OCI-LY1 (cell line): ENCODE measurements around the gene WDR43.

ENCODE experiments used
- H2AFZ ChIP-seq: fragments of 200-600 bp; sonication (generic), shearing (Covaris generic); 2 replicates; pipeline ENCODE4 v1.6.0; 2014; ENCODE audit warnings: antibody characterized with exemption, mild to moderate bottlenecking, low read length
- H3F3A ChIP-seq: fragments of 200-600 bp; sonication (generic), shearing (Covaris generic); 2 replicates; pipeline ENCODE4 v1.6.0; 2014; ENCODE audit warnings: mild to moderate bottlenecking, antibody characterized with exemption, low read length, moderate library complexity; ENCODE audit not compliant: insufficient read depth
- H3K27ac ChIP-seq: fragments of 200-600 bp; sonication (generic); 2 replicates; pipeline ENCODE4 v1.5.1; 2014; ENCODE audit warnings: low read length, mixed run types, mild to moderate bottlenecking, low read depth; ENCODE audit not compliant: poor library complexity, severe bottlenecking
- H3K27me3 ChIP-seq: fragments of 200-600 bp; sonication (generic); 2 replicates; pipeline ENCODE4 v1.6.0; 2014; ENCODE audit warnings: antibody characterized with exemption, mild to moderate bottlenecking, low read length, moderate library complexity; ENCODE audit not compliant: insufficient read depth
- H3K36me3 ChIP-seq: fragments of 200-600 bp; sonication (generic); 2 replicates; pipeline ENCODE4 v1.6.1; 2014; ENCODE audit warnings: mild to moderate bottlenecking, antibody characterized with exemption, low read length, moderate library complexity, mixed read lengths; ENCODE audit not compliant: insufficient read depth
- H3K4me1 ChIP-seq: fragments of 200-600 bp; sonication (generic); 2 replicates; pipeline ENCODE4 v1.5.1; 2014; ENCODE audit warnings: mild to moderate bottlenecking, low read length, moderate library complexity; ENCODE audit not compliant: insufficient read depth, severe bottlenecking
- H3K4me2 ChIP-seq: fragments of 200-600 bp; sonication (generic), shearing (Covaris generic); 2 replicates; pipeline ENCODE4 v1.6.1; 2014; ENCODE audit warnings: low read length
- H3K4me3 ChIP-seq: fragments of 200-600 bp; sonication (generic); 2 replicates; pipeline ENCODE4 v1.5.1; 2014; ENCODE audit warnings: low read length, low read depth, mild to moderate bottlenecking, mixed read lengths; ENCODE audit not compliant: poor library complexity, severe bottlenecking
- H3K79me2 ChIP-seq: fragments of 200-600 bp; shearing (Covaris generic); 2 replicates; pipeline ENCODE4 v1.6.1; 2016; ENCODE audit warnings: mixed run types, low read length, mixed read lengths; ENCODE audit not compliant: insufficient read depth
- H3K9ac ChIP-seq: fragments of 200-600 bp; sonication (generic), shearing (Covaris generic); 2 replicates; pipeline ENCODE4 v1.6.1; 2014; ENCODE audit warnings: mild to moderate bottlenecking, low read length, mixed read lengths
- H3K9me2 ChIP-seq: fragments of 200-600 bp; sonication (generic), shearing (Covaris generic); 2 replicates; pipeline ENCODE4 v1.6.1; 2014; ENCODE audit warnings: low read depth, mild to moderate bottlenecking, low read length, mixed read lengths
- H3K9me3 ChIP-seq: fragments of 200-600 bp; shearing (Covaris generic); 2 replicates; pipeline ENCODE4 v1.6.1; 2014; ENCODE audit warnings: low read length, mixed read lengths
- H4K20me1 ChIP-seq: fragments of 200-600 bp; sonication (generic), shearing (Covaris generic); 2 replicates; pipeline ENCODE4 v1.6.0; 2016; ENCODE audit warnings: mild to moderate bottlenecking, low read length; ENCODE audit not compliant: insufficient read depth
- EZH2 ChIP-seq: fragments of 200-600 bp; sonication (generic), shearing (Covaris generic); IDR thresholded peaks from 2 replicates; pipeline ENCODE4 v1.8.0; 2017; ENCODE audit warnings: borderline replicate concordance, mixed run types, mild to moderate bottlenecking, antibody characterized with exemption, low read length, moderate library complexity, mixed read lengths
- TF ChIP-seq, protein P1 (sequence below): fragments of 200-600 bp; sonication (generic), shearing (Covaris generic); IDR thresholded peaks from 2 replicates; pipeline ENCODE4 v1.5.1; 2017; ENCODE audit warnings: mild to moderate bottlenecking, antibody characterized with exemption, low read length, moderate library complexity, mixed read lengths

The WDR43 gene

DNA sequence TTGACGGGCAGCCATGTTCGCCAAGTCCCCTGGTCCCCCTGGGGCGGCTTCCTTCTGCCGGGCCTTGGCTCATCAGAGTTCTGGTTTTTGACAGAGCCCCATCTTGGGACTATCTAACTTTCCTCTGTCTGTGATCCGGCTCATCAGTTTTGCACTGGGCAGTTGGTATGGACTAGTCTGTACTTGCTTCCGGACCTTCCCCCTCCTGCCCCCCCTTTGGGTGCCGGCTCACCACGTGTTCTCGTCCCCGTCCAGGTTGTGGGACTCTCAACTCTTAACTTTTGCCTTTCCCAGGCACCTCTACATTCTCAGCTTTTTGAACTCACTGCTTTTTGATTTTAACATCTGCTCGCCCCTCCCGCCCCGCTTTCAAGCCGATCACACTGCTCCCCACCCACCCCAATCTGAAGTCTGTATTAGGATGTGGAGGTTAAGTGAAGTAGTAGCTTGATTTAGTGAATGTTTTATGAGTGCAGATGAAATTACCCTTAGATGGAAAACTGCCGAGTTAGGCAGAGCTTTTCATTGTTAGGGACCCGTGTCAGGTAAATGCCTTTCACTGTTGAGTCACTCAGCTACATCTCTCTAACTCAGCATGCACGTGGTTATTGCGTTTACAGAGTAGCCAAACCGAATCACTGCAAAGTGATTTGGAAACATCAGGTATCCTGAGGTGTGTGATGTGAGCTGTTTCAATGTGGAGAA is 874 bp downstream of the WDR43 start:
- Histone ChIP-seq H3K79me2 (peaks cover 59% of the 10 kb centered on the region), H3K4me1 (peaks cover 44% of the 10 kb centered on the region), H3F3A (peaks cover 5% of the 10 kb centered on the region; the same call in 1 of the 2 replicates), H3K27me3 (no peaks in the 10 kb centered on the region), H2AFZ (no peak overlapping the region), H4K20me1 (peaks cover 13% of the 10 kb centered on the region), H3K9me2 (no peaks in the 10 kb centered on the region), H3K27ac (peak overlapping the region; percentile 32), H3K9ac (peak overlapping the region; percentile 100), H3K4me2 (peak overlapping the region; percentile 76), H3K9me3 (no peaks in the 10 kb centered on the region), H3K4me3 (peak overlapping the region; percentile 86), H3K36me3 (peaks cover 22% of the 10 kb centered on the region; the same call in 1 of the 2 replicates)
- TF ChIP-seq EZH2, result no peak
- TF ChIP-seq, protein P1, sequence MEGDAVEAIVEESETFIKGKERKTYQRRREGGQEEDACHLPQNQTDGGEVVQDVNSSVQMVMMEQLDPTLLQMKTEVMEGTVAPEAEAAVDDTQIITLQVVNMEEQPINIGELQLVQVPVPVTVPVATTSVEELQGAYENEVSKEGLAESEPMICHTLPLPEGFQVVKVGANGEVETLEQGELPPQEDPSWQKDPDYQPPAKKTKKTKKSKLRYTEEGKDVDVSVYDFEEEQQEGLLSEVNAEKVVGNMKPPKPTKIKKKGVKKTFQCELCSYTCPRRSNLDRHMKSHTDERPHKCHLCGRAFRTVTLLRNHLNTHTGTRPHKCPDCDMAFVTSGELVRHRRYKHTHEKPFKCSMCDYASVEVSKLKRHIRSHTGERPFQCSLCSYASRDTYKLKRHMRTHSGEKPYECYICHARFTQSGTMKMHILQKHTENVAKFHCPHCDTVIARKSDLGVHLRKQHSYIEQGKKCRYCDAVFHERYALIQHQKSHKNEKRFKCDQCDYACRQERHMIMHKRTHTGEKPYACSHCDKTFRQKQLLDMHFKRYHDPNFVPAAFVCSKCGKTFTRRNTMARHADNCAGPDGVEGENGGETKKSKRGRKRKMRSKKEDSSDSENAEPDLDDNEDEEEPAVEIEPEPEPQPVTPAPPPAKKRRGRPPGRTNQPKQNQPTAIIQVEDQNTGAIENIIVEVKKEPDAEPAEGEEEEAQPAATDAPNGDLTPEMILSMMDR, result no peak

DNA sequence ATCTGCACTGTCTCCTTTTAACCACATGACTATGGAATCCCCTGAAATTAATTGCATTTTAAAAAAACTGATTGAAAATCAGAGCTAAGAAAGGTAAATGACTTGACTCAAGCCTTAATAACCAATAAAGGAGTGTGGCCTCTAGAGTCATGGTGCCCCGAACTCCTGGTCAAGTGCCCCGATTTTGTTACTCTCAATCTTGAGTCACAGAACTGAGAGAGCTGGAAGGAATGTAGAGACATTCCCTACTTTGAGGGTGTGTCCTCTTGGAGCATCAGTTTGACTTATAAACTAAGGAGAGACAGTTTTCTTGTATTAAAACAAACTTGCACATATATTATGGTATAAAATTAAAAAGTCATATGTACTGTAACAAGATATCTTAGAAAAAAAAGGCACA is 2.4 kb downstream of the WDR43 start:
- Histone ChIP-seq H3K79me2 (peaks cover 74% of the 10 kb centered on the region), H3K4me3 (peak overlapping the region; percentile 86), H3K36me3 (peaks cover 36% of the 10 kb centered on the region), H3K27me3 (no peaks in the 10 kb centered on the region), H3K4me1 (peaks cover 44% of the 10 kb centered on the region), H3K27ac (no peak overlapping the region), H3K4me2 (peak overlapping the region; percentile 76), H3F3A (peaks cover 4% of the 10 kb centered on the region; the same call in 1 of the 2 replicates), H3K9me3 (no peaks in the 10 kb centered on the region), H3K9ac (peak overlapping the region; percentile 100), H3K9me2 (no peaks in the 10 kb centered on the region), H4K20me1 (peaks cover 13% of the 10 kb centered on the region), H2AFZ (no peak overlapping the region)
- TF ChIP-seq EZH2, result no peak
- TF ChIP-seq, protein P1, result no peak

DNA sequence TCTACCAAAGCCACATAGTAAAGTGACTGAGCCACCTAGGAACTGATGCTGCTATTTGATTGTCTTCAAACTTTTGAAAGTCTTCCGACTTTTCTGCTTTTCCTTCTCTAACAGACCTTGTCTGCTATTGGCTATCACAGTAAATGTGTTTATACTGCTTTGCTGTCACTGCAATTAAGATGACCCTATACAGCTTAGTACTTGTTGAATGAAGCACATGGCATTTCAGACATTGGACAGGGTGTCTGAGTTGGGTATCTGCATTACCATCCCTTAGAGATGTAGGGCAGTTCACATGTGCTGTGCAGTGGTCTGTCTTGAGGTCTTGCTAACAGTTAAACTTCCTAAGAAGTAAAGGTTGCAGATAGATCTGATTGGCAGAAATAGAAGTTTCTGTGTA is 3.6 kb downstream of the WDR43 start:
- TF ChIP-seq, protein P1, result no peak
- TF ChIP-seq EZH2, result no peak
- Histone ChIP-seq H3K9me2 (no peaks in the 10 kb centered on the region), H3K9me3 (no peaks in the 10 kb centered on the region), H3K9ac (peak overlapping the region; percentile 17; the same call in 1 of the 2 replicates), H3K27me3 (no peaks in the 10 kb centered on the region), H3K36me3 (peaks cover 47% of the 10 kb centered on the region), H3F3A (no peaks in the 10 kb centered on the region), H3K27ac (no peak overlapping the region), H3K4me1 (peaks cover 44% of the 10 kb centered on the region), H2AFZ (no peak overlapping the region), H3K79me2 (peaks cover 86% of the 10 kb centered on the region), H4K20me1 (peaks cover 13% of the 10 kb centered on the region), H3K4me3 (peak overlapping the region; percentile 86), H3K4me2 (peak overlapping the region; percentile 76)
